HL-60/S4 treated with retinoic acid at 250 ng/mL for 4 days and 3 days (cell line): ENCODE measurements around the gene IWS1.

Source experiments
- in situ Hi-C: fragments of 300-500 bp; cut with MboI; formaldehyde crosslinking; loops from 2 replicates; pipeline ENCODE4 v1.7.0; 2022; ENCODE audit warnings: low sequenced_read_pairs

Gene IWS1

DNA sequence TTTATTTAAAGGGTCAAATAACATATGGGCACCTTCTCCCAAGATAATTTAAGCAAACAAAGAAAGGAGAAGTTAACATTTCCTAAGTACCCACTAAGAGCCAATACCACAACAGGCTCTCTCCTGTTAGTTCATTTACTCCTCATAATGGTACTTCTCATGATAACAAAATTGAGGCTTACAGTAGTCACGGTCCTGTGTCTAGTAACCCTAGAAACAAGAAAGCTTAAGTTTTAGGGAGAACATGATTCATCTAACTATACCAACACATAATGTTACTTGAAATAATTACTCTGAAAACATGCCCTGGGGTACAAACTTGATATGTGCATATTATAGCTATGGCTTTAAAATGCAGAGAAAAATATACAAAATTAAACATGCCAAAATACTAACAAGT, 19.8 kb downstream of the IWS1 start:
- in situ Hi-C loops, result no loop called here

DNA sequence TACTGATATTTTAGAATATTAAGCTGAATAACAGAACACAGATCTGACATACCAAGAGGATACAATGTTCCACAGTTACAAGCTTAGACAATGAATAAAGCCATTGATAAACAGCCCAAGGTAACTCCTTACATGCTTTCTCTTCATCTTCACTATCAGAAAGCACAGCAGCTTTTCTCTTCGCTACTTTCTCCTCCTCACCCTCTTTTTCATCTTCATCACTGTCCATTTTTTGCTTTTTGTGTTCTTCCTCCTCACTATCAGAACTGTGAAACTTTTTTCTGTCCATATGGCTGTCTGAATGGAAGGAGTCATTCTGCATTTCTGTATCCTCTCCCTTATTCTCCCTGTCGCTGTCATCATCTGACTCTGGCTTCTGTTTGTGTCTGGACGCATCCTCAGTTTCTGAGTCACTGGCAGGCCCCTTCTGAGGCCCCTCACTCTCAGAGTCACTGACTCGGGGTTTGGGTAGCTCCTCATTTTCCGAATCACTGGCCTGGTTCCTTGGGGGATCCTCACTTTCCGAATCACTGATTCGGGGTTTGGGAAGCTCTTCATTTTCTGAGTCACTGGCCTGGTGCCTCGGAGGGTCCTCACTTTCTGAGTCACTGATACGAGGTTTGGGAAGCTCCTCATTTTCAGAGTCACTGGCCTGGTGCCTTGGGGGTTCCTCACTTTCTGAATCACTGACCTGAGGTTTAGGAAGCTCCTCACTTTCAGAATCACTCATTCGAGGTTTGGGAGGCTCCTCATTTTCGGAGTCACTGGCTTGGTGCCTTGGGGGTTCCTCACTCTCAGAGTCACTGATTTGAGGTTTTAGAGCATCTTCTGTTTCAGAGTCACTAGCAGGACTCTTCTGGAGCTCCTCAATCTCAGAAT, 21.5 kb downstream of the IWS1 start:
- in situ Hi-C loops, result no loop called here

DNA sequence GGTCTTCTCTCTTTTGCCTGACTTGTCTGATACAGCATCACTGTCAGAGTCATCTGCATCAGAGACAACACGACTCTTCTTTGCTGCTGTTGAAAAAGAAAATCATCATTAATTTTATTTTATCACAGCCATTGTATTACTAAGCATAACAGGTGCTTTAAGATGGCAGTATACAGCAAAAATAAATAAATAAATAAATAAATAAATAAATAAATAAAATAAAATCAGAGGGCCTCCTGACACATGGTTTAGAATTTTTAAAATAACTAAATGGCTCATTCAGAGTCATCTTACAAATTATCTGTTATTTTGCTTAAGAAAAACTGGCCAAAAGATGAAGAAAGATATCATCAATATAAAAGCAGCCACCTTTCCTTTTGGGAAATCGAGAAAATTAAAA, 22.8 kb downstream of the IWS1 start:
- in situ Hi-C loops, result no loop called here

DNA sequence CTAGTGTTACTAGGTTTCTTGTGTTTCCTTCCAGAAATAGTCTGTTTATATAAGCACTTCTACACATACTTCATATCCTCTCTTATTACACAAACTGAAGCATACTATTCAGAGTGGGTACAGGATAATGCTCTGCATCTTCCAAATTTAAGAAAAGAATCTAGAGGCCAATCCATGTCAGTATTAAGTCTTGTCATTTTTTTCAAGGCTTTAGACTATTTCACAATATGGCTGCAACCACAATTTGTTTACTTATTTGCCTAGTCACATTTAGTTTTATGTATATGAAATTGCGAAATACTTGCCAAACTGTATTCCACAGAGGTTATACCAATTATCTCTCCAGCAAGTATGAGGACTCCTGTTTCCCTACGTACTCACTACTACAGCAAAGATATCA, 27.9 kb downstream of the IWS1 start:
- in situ Hi-C loops, result no loop called here

DNA sequence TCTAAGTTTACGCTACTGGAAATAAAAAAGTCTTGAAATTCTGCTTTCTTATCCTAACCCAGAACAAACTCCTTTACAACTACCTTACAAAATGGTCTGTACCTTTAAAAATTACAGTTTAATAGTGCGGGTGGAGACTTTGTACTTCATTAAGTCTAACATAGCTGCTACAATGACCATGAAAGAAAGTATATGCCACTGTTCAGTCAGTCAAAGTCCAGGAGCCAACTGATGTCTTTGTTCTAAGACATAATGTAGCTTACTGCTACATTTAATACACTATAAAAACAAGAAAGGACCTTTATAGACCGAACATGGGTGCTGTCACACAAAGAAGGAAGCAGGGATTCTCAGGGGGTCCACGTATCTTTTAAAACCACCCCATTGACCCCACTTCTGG, 36.0 kb downstream of the IWS1 start:
- in situ Hi-C loops, result no loop called here

DNA sequence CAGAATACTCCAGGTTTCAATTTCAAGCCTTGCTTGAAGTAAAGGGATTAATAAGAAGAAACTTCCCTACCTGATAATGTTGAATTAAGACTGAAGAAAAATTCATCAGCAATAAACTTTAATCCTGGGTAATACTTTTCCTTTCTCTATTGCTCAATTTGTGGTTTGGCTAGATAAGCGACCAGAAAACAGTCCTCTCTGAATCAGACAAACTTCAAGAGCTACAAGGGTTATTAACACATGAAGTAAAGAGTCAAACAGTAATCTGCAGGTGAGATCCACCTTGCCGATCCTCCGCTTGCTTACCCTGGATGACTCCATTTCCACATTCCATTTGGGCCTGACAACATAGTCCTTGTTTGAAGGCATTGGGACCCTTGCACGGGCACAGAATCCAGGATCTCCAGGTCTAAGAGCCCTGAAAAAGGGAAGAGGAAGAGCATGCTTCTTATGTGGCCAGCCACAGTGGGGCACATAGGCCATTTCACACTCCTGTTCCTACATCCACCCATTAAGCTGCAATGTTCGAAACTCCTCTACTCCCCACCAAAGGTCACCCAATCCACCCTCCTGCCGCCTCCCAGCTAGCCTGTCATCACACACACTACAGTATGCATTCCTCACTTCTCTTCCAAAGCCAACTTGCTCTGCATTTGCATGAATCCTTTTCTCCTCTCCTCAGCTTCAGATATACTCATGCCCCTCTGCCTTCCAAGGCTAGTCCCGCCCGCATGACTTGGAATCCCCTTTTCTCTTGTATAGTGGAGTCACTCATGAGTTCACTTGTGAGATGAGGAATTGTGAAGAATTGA, 39.8 kb downstream of the IWS1 start:
- in situ Hi-C loops, result no loop called here

DNA sequence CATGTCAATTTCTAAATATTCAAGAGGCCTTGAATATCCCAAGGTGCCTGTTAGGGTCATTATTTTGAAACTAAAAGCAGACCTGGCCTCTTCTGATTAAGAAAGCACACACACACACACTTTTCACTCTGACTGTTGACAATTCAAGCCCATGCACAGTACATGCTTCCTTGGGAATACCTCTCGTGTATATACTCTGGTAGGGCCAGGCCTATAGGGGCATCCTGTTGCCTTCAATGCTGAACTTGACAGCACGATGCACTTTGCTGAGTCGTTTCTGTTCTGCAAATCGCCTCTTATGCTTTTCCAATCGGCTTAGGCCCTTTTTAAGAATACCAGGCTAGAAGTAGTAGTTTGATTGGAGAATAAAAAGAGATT, 40.6 kb downstream of the IWS1 start:
- in situ Hi-C loops, result no loop called here

DNA sequence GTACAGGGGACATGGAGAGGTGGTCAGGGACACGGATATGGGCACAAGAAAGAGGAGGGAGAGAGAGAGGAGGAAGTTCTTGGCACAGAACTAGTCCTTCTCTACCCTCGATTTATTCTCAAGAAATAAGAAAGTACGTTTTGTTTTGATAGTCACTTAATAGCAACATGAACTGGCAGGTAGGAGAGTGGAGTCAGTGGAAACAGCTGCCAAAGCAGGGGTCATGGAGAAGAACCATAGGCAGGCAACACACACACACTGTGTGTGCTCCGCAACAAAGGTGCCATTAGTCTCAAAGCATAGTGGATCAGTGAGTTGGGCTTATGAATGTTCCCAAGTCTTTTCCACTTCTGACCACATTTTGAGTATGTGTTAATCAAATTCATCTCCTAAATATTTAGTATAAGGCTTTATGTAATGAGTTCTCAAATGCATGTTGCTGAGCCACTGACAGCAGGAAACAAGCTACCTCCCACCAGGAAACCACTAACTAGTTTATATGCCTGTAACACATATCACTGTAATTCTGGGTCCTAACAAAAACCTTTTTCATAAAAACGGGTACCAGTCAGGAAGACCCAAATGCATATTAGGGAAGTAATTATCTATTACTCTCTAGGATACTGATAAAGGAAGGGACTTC, 41.1 kb downstream of the IWS1 start:
- in situ Hi-C loops, result no loop called here

DNA sequence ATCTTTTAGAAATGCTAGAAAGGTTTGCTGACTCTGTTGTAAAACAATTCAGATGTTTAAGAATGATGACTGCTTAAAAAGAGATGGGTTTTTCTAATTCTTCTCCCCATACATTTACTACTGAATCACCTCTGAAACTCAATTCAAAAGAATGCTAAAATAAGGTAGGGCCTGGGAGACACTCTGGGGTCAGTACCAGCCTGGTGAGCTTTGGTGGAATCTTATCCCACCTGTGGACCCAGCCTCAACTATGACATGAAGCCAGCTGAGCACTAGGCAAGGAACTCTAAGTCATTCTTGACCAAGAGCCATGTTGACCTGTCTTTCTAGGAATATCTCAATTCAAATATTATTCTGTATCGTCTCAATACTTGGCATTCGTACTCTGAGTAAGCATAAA, 44.3 kb downstream of the IWS1 start:
- in situ Hi-C loops, result no loop called here

DNA sequence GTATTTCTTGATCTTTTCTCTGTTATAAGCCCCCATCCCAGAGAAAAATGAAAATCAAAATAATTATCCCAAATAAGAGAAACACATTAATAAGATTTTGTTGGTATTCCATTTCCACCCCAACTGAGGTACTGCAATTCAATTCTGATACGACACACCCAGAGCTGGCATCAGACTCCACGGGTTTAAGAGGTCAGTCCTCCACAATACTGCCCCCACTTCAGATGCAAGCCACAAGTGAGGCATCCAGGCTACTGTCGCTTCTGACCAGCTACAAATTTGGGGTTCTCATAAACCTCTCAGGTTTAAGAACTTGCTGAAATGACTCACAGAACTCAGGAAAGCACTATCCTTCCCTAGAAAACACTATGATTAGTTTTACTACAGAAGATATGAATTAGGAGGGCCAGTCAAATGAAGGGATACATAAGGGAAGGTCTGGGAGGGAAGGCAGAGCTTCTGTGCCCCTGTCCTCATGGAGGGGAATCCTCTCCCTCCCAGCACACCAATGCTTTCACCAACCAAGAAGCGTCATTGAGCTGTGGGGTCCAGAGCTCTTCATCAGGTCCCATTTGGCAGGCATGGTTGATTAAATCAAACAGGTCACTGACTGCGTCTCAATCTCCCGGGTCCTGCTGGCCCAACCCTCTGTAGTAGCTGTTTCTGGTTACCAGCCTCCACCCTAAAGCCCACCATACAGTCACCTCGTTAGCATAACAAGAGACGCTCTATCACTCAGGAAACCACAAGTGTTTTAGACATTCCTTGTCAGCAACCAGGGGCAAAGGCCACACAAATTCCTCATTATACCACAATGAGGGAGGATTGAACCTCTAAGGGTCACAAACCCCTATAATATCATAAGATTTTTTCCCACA, 46.2 kb downstream of the IWS1 start:
- in situ Hi-C loops, result no loop called here

DNA sequence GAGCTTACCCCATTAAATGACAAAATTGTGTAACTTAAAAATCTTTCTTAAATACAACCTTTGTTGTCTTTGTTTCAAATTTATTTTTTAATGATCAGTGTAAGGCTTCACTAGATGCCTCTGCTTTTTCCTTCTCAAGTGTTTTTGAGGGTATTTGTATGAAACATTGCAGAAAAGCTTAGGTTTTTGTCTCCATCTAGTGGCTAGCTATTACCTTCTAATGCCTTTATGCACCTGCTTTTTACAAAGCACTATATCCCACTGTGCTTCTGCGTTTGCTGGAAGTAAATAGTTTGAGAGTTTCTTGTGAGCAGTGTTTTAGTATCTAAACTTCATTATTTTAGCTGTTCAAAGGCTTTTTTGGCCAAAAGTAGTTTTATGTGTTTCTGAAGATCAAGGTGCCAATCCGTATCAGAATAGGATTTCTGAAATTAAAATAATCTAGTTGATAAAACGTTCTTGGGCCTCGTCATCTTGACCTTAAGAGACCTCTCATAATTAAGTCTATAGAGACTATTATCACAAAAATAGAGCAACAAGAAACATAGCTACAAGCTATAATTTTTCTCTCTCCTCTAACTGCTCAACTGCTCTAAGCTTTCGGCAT, 47.0 kb downstream of the IWS1 start:
- in situ Hi-C loops, result no loop called here

DNA sequence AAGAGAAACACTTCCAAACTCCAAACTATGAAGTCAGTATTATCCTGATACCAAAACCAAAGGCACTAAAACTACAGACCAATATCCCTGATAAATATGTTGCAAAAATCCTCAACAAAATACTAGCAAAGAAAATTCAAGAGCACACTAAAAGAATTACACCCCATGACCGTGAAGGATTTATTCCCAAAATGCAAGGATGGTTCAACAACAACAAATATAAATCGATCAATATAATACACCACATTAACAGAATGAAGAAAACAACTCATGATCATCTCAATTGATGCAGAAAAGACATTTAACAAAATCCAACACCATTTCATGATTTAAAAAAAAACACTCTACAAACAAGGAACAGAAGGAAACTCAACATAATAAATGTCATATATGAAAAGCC, 50.5 kb downstream of the IWS1 start:
- in situ Hi-C loops, result no loop called here

DNA sequence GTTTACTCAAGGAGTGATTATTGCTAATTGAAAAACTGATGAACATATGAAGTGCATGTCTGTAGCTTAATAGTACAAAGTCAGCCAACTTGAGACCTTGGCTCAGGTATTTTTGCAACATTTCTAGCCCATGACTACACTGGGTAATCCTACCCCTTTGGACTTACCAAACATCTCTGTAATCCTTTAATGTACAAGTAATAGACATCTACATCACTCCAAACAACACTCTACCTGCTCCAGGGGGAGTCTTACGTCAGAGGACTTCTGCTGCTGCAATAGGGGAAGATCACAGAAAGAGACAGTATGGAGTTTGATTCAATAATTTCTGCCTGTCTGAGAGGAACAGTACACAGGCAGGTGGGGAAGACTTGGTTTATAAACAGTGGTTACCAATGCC, 54.0 kb downstream of the IWS1 start:
- in situ Hi-C loops, result no loop called here

DNA sequence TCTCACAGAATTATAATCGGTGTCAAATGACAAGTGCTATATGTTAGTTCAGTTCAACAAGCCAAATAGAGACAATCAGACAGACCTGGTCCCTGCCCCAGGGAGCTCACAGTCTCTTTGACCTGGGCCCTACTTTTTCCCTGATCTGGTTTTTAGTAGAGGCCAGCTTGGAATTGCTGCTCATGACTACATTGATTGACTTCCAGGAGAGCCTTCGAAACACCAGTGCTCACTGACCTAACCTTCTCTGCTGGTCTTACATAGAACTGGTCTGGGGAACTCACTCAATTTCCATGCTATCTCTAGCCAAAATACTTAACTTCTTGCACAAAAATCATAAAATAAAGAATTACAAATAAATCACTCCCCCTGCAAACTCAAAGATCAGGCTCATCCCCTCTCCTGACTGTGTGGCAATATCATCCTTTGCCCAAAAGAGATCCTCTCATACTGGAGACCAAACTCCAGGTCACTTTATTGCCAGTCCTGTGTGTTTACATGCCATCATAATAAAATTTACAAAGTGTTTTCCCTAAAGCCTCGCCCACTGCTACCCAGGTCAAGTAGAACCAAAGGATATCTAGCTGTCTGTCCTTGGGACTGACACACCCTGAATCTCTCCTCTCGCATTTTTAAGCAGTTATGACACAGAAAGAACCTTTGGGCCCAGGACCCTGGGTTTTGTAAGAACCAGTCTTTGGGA, 54.9 kb downstream of the IWS1 start:
- in situ Hi-C loops, result no loop called here

DNA sequence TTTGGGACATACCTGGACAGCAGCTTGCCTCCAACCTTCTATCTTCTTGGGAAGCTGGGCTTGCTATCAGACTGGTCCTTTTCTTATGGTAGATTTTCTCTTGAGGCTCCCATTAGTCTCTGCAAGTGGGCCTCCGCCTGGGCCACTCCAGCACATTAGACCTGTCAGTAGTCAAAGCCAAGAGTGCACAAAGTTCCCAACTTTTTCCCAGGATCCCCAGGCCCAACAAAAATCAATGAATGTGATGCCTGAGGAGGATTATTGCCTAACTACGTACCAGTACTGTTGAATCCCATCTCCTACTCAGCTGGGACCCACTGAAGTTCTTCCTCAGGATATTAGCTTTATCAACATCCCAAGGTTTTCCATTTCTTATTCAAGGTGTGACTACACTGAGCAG, 56.3 kb downstream of the IWS1 start:
- in situ Hi-C loops, result no loop called here

DNA sequence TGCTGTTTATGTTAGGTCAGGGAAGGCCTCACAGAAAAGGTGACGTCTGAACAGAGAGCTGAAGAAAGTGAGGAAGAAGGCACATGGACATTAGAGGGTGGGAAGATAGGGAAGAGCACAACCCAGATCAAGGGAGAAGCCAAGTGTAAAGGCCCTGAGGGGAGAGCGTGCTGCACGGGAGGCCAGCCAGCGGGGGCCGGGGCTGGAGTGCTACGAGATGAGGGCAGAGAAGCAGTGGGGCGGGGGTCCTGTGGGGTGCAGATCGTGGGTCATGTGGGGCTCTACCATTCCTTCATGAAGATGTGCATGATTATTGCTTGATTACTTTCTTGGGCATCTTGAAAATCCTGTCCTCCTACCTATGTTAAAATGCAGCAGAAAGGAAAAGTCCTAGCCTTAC, 57.2 kb downstream of the IWS1 start:
- in situ Hi-C loops, result no loop called here

DNA sequence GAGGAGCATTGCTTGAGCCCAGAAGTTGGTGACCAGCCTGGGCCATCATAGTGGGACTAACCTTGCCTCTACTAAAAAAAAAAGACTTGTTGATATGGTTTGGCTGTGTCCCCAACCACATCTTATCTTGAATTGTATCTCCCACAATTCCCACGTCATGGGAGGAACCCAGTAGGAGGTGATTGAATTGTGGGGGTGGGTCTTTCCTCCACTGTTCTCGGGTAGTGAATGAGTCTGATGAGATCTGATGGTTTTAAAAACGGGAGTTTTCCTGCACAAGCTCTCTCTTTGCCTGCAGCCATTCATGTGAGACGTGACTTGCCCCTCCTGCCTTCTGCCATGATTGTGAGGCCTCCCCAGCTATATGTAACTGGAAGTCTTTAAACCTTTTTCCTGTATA, 61.0 kb downstream of the IWS1 start:
- in situ Hi-C loops, result no loop called here

DNA sequence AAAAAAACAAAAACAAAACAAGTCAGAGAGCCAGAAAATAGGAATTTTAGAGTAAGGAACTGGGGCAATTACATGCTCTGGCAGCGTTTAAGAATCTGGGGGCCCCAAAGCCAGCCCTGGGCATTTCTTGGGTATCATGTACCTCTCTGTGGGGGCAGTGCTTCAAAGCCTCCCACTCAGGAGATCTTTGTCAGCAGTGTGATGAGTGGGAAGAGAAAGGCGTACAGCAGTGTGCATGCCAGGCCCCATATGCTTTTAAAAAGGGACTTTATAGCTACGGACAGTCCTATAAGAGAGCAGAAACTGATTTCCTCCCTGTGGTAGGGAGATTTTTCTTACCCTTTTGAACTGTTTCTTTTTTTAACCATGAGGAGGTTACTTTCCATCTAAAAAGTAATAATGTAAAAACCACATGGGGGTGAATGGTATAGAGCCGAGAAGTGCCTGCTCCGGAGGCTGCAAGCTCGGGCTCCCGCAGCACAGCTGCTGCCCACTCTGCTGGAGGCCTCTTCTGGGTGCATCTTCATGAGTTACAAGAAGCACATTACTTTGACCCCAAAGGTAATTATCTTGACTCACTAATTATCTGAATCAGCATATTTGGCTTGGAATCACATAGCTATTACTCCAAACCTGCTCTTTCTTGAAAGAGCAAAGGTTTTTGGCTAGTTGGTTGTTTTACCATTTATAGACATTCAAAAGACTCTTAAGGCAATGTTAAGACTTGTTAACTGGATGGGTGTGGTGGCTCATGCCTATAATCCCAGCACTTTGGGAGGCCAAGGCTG, 61.6 kb downstream of the IWS1 start:
- in situ Hi-C loops, result no loop called here
